Muscle layer of colon (tissue), 2 donors: ENCODE results near the gene CTBP2.

Source experiments
- H3K27ac ChIP-seq: one replicate; pipeline ENCODE4 v1.7.0; 2013; ENCODE audit warnings: low read depth, mild to moderate bottlenecking, low read length, moderate library complexity
- H3K27me3 ChIP-seq, 2 donors: one replicate each; pipeline ENCODE4 v1.7.0; 2013; ENCODE audit warnings: low read length in 2 of 2, mild to moderate bottlenecking in 2 of 2; ENCODE audit not compliant: insufficient read depth in 2 of 2, control insufficient read depth in 1 of 2
- H3K36me3 ChIP-seq: one replicate; pipeline ENCODE4 v1.7.0; 2013; ENCODE audit warnings: mild to moderate bottlenecking, low read length; ENCODE audit not compliant: insufficient read depth
- H3K4me1 ChIP-seq: one replicate; pipeline ENCODE4 v1.7.0; 2013; ENCODE audit warnings: mild to moderate bottlenecking, low read length; ENCODE audit not compliant: insufficient read depth
- H3K4me3 ChIP-seq, 2 donors: one replicate each; pipeline ENCODE4 v1.7.0; 2013; ENCODE audit warnings: low read length in 2 of 2, low read depth in 1 of 2, mild to moderate bottlenecking in 1 of 2, moderate library complexity in 1 of 2
- H3K9ac ChIP-seq: one replicate; pipeline ENCODE4 v1.7.0; 2013; ENCODE audit warnings: low read length
- H3K9me3 ChIP-seq: one replicate; pipeline ENCODE4 v1.7.0; 2013; ENCODE audit warnings: mild to moderate bottlenecking, low read length
- donor health status: abdominal sarcoma.
- donor health status: Adenocarcinoma of cecum.

CTBP2 gene

GRCh38 chr10:125008689-125009638, 151.4 kb downstream of the CTBP2 start:
- no peak overlapping the region for H3K27ac ChIP-seq

GRCh38 chr10:125007436-125007835, 152.9 kb downstream of the CTBP2 start:
- Histone ChIP-seq H3K9ac (no peak overlapping the region), H3K4me1 (no peaks in the 10 kb centered on the region), H3K27me3 (no peaks in the 10 kb centered on the region), H3K27ac (no peak overlapping the region), H3K36me3 (peaks cover 24% of the 10 kb centered on the region), H3K4me3 (no peak overlapping the region), H3K9me3 (no peaks in the 10 kb centered on the region)

More at GRCh38 chr10:125008689-125009638, 151.4 kb downstream of the CTBP2 start:
- Histone ChIP-seq H3K4me1 (no peaks in the 10 kb centered on the region), H3K36me3 (peaks cover 16% of the 10 kb centered on the region), H3K4me3 (no peak overlapping the region), H3K9ac (no peak overlapping the region), H3K9me3 (no peaks in the 10 kb centered on the region), H3K27me3 (no peaks in the 10 kb centered on the region)

- peaks cover 23% of the 10 kb centered on the region for H3K36me3 ChIP-seq
- no peak overlapping the region for H3K4me3 ChIP-seq
- no peak overlapping the region for H3K9ac ChIP-seq
- no peak overlapping the region for H3K27ac ChIP-seq
- H3K27me3 ChIP-seq: no peaks in the 10 kb centered on the region
- H3K4me1 ChIP-seq: no peaks in the 10 kb centered on the region
- H3K9me3 ChIP-seq: no peaks in the 10 kb centered on the region
These were observed 153.4 kb downstream of the CTBP2 start for GRCh38 chr10:125006921-125007426.

- no peak overlapping the region for H3K9ac ChIP-seq
- no peaks in the 10 kb centered on the region for H3K4me1 ChIP-seq
- H3K27ac ChIP-seq: no peak overlapping the region
- H3K4me3 ChIP-seq: no peak overlapping the region
- H3K27me3 ChIP-seq: no peaks in the 10 kb centered on the region
- H3K9me3 ChIP-seq: no peaks in the 10 kb centered on the region
- H3K36me3 ChIP-seq: peaks cover 23% of the 10 kb centered on the region
These were observed 154.1 kb downstream of the CTBP2 start for GRCh38 chr10:125006188-125006680.

GRCh38 chr10:125005312-125006187, 154.8 kb downstream of the CTBP2 start:
- H3K27ac ChIP-seq: no peak overlapping the region
- peaks cover under 1% of the 10 kb centered on the region for H3K4me1 ChIP-seq
- no peak overlapping the region for H3K9ac ChIP-seq
- peaks cover 25% of the 10 kb centered on the region for H3K36me3 ChIP-seq
- no peaks in the 10 kb centered on the region for H3K9me3 ChIP-seq
- H3K4me3 ChIP-seq: no peak overlapping the region
- no peaks in the 10 kb centered on the region for H3K27me3 ChIP-seq

GRCh38 chr10:125004571-125005311, 155.6 kb downstream of the CTBP2 start:
- H3K9me3 ChIP-seq: no peaks in the 10 kb centered on the region
- H3K27me3 ChIP-seq: no peaks in the 10 kb centered on the region
- peaks cover 31% of the 10 kb centered on the region for H3K36me3 ChIP-seq
- no peak overlapping the region for H3K9ac ChIP-seq
- no peak overlapping the region for H3K27ac ChIP-seq
- H3K4me1 ChIP-seq: peaks cover 9% of the 10 kb centered on the region
- no peak overlapping the region for H3K4me3 ChIP-seq

- H3K27me3 ChIP-seq: no peaks in the 10 kb centered on the region
- peaks cover 31% of the 10 kb centered on the region for H3K36me3 ChIP-seq
- no peak overlapping the region for H3K27ac ChIP-seq
- H3K9ac ChIP-seq: no peak overlapping the region
- H3K9me3 ChIP-seq: no peaks in the 10 kb centered on the region
- H3K4me3 ChIP-seq: no peak overlapping the region
- peaks cover 17% of the 10 kb centered on the region for H3K4me1 ChIP-seq
These were observed 156.4 kb downstream of the CTBP2 start for GRCh38 chr10:125003901-125004467.

- Histone ChIP-seq H3K4me1 (peaks cover 17% of the 10 kb centered on the region), H3K4me3 (no peak overlapping the region)
These were observed 157.0 kb downstream of the CTBP2 start for GRCh38 chr10:125003146-125003900.

GRCh38 chr10:125002423-125003145, 157.8 kb downstream of the CTBP2 start:
- H3K9ac ChIP-seq: no peak overlapping the region
- peaks cover 36% of the 10 kb centered on the region for H3K36me3 ChIP-seq
- no peaks in the 10 kb centered on the region for H3K9me3 ChIP-seq
- H3K4me1 ChIP-seq: peaks cover 17% of the 10 kb centered on the region
- H3K27ac ChIP-seq: no peak overlapping the region
- H3K27me3 ChIP-seq: no peaks in the 10 kb centered on the region
- no peak overlapping the region for H3K4me3 ChIP-seq

More at GRCh38 chr10:125003146-125003900, 157.0 kb downstream of the CTBP2 start:
- H3K9me3 ChIP-seq: no peaks in the 10 kb centered on the region
- H3K27ac ChIP-seq: no peak overlapping the region
- no peak overlapping the region for H3K9ac ChIP-seq
- H3K27me3 ChIP-seq: no peaks in the 10 kb centered on the region
- H3K36me3 ChIP-seq: peaks cover 31% of the 10 kb centered on the region
